ENCODE measurements around the gene PELO.

PELO gene

DNA sequence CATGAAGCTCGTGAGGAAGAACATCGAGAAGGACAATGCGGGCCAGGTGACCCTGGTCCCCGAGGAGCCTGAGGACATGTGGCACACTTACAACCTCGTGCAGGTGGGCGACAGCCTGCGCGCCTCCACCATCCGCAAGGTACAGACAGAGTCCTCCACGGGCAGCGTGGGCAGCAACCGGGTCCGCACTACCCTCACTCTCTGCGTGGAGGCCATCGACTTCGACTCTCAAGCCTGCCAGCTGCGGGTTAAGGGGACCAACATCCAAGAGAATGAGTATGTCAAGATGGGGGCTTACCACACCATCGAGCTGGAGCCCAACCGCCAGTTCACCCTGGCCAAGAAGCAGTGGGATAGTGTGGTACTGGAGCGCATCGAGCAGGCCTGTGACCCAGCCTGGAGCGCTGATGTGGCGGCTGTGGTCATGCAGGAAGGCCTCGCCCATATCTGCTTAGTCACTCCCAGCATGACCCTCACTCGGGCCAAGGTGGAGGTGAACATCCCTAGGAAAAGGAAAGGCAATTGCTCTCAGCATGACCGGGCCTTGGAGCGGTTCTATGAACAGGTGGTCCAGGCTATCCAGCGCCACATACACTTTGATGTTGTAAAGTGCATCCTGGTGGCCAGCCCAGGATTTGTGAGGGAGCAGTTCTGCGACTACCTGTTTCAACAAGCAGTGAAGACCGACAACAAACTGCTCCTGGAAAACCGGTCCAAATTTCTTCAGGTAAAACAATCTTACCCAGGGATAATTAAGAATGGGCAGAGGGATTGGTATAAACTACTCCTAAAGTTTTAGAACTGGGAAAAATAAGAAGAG, 12.9 kb downstream of the PELO start:
- peaks cover 12% of the 10 kb centered on the region for H3K27me3 Mint-ChIP-seq (ENCODE audit: low read depth)
- H3K27ac Mint-ChIP-seq: peak overlapping the region; percentile 98
- peaks cover 38% of the 10 kb centered on the region for H3K36me3 Mint-ChIP-seq (ENCODE audit: low read depth)
- H3K4me1 Mint-ChIP-seq (ENCODE audit: low read depth): peaks cover 49% of the 10 kb centered on the region
- no peaks in the 10 kb centered on the region for H3K9me3 Mint-ChIP-seq
- H3K4me3 Mint-ChIP-seq: peak overlapping the region; percentile 97

GRCh38 chr5:52801329-52801728, 13.6 kb downstream of the PELO start:
- Mint-ChIP-seq H3K36me3 (ENCODE audit: low read depth) (peaks cover 38% of the 10 kb centered on the region), H3K27ac (peak overlapping the region; percentile 98), H3K27me3 (ENCODE audit: low read depth) (peaks cover 12% of the 10 kb centered on the region), H3K4me1 (ENCODE audit: low read depth) (peaks cover 49% of the 10 kb centered on the region), H3K4me3 (peak overlapping the region; percentile 97), H3K9me3 (no peaks in the 10 kb centered on the region)

- Mint-ChIP-seq H3K4me1 (ENCODE audit: low read depth) (peaks cover 47% of the 10 kb centered on the region), H3K27ac (no peak overlapping the region), H3K27me3 (ENCODE audit: low read depth) (peaks cover 7% of the 10 kb centered on the region), H3K36me3 (ENCODE audit: low read depth) (peaks cover 36% of the 10 kb centered on the region), H3K9me3 (no peaks in the 10 kb centered on the region), H3K4me3 (peak overlapping the region; percentile 54)
Measured at GRCh38 chr5:52802272-52802973, 14.7 kb downstream of the PELO start.

- H3K27ac Mint-ChIP-seq: no peak overlapping the region
- H3K4me3 Mint-ChIP-seq: peak overlapping the region; percentile 33
- H3K36me3 Mint-ChIP-seq (ENCODE audit: low read depth): peaks cover 36% of the 10 kb centered on the region
- H3K9me3 Mint-ChIP-seq: no peaks in the 10 kb centered on the region
- peaks cover 6% of the 10 kb centered on the region for H3K27me3 Mint-ChIP-seq (ENCODE audit: low read depth)
- peaks cover 47% of the 10 kb centered on the region for H3K4me1 Mint-ChIP-seq (ENCODE audit: low read depth)
Measured at GRCh38 chr5:52802974-52803336, 15.2 kb downstream of the PELO start.

GRCh38 chr5:52804387-52804791, 16.7 kb downstream of the PELO start:
- H3K9me3 Mint-ChIP-seq: no peaks in the 10 kb centered on the region
- H3K27me3 Mint-ChIP-seq (ENCODE audit: low read depth): no peaks in the 10 kb centered on the region
- H3K27ac Mint-ChIP-seq: no peak overlapping the region
- H3K4me1 Mint-ChIP-seq (ENCODE audit: low read depth): peaks cover 35% of the 10 kb centered on the region
- peaks cover 36% of the 10 kb centered on the region for H3K36me3 Mint-ChIP-seq (ENCODE audit: low read depth)
- no peak overlapping the region for H3K4me3 Mint-ChIP-seq

DNA sequence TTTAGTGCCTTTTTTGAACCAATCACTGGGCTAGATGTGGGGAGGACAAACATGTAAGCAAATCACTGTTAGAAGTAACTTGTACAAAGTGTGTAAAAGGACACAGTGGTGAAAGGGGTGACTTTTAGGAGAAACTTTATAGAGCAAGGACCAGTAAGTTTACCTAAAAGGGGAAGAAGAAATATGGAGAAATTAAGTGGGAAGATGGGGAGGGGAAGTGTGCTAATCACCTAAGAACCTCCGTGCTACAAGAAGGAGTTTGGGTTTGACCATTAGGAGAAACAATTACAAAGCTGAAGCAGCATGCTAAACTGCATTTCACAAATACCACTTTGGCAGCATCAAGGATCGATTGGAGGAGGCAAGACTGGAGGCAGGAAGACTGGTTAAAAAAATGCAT, 17.3 kb downstream of the PELO start:
- Mint-ChIP-seq H3K4me3 (no peak overlapping the region), H3K27ac (no peak overlapping the region), H3K9me3 (no peaks in the 10 kb centered on the region), H3K36me3 (ENCODE audit: low read depth) (peaks cover 32% of the 10 kb centered on the region), H3K4me1 (ENCODE audit: low read depth) (peaks cover 34% of the 10 kb centered on the region), H3K27me3 (ENCODE audit: low read depth) (no peaks in the 10 kb centered on the region)

- H3K4me1 Mint-ChIP-seq (ENCODE audit: low read depth): peaks cover 38% of the 10 kb centered on the region
- no peaks in the 10 kb centered on the region for H3K27me3 Mint-ChIP-seq (ENCODE audit: low read depth)
- H3K4me3 Mint-ChIP-seq: no peak overlapping the region
- H3K27ac Mint-ChIP-seq: no peak overlapping the region
- peaks cover 29% of the 10 kb centered on the region for H3K36me3 Mint-ChIP-seq (ENCODE audit: low read depth)
- H3K9me3 Mint-ChIP-seq: no peaks in the 10 kb centered on the region
Measured at GRCh38 chr5:52805615-52806014, 17.9 kb downstream of the PELO start.

DNA sequence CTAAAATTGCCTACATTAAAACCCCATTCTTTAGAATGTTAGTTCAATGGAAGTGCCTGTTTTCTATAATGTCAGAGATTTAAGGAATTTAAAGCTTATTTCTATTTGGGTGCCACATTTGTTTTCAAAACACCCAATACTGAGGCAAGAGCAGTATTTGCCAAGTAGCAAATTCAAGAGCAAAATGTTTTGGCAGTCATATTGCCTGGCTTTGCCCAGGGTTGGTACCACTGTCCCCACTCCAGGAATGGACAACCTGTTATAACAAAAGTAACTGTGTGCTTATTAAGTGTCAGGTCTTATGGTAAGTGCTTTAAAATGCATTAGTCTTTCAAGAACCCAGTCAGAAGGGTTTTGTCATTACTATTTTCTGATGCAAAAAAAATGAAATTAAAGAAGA, 19.3 kb downstream of the PELO start:
- no peak overlapping the region for H3K4me3 Mint-ChIP-seq
- peaks cover 29% of the 10 kb centered on the region for H3K4me1 Mint-ChIP-seq (ENCODE audit: low read depth)
- no peak overlapping the region for H3K27ac Mint-ChIP-seq
- no peaks in the 10 kb centered on the region for H3K9me3 Mint-ChIP-seq
- peaks cover 18% of the 10 kb centered on the region for H3K36me3 Mint-ChIP-seq (ENCODE audit: low read depth)
- H3K27me3 Mint-ChIP-seq (ENCODE audit: low read depth): no peaks in the 10 kb centered on the region

GRCh38 chr5:52807723-52808122, 20.0 kb downstream of the PELO start:
- Mint-ChIP-seq H3K4me1 (ENCODE audit: low read depth) (peaks cover 26% of the 10 kb centered on the region), H3K27ac (no peak overlapping the region), H3K4me3 (no peak overlapping the region), H3K36me3 (ENCODE audit: low read depth) (peaks cover 15% of the 10 kb centered on the region), H3K9me3 (no peaks in the 10 kb centered on the region), H3K27me3 (ENCODE audit: low read depth) (no peaks in the 10 kb centered on the region)

DNA sequence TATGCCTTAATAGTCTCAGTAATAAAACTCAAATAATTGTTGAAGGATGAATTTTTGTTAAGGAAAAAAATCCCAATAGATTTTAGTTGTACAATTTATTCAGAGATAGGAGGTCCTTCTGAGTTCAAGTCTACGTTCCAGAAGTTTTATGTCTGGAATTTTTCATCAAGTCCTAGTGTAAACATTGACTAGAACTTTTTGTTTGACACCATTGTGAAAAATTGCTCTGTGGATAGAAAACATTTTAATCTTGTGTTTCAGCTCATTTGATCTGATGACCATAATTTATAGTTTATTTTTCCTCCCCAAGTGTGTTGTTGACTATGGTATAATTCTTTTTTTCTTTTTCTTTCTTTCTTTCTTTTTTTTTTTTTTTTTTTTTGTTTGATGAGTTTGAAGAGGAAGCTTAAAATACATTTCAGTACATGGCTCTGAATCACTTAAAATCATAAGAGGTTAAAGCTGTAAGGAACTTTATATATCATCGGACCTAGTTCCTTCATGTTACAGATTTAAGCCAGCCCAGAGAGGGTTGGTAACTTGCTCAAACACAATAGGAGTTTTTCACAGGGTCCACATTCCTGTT, 20.7 kb downstream of the PELO start:
- Mint-ChIP-seq H3K9me3 (no peaks in the 10 kb centered on the region), H3K4me3 (no peak overlapping the region), H3K36me3 (ENCODE audit: low read depth) (peaks cover 12% of the 10 kb centered on the region), H3K27ac (no peak overlapping the region), H3K4me1 (ENCODE audit: low read depth) (peaks cover 22% of the 10 kb centered on the region), H3K27me3 (ENCODE audit: low read depth) (peaks cover 3% of the 10 kb centered on the region)

- Mint-ChIP-seq H3K9me3 (no peaks in the 10 kb centered on the region), H3K4me3 (no peak overlapping the region), H3K27me3 (ENCODE audit: low read depth) (peaks cover 4% of the 10 kb centered on the region), H3K27ac (no peak overlapping the region), H3K4me1 (ENCODE audit: low read depth) (peaks cover 14% of the 10 kb centered on the region), H3K36me3 (ENCODE audit: low read depth) (peaks cover 7% of the 10 kb centered on the region)
Measured at GRCh38 chr5:52809884-52810283, 22.2 kb downstream of the PELO start.

DNA sequence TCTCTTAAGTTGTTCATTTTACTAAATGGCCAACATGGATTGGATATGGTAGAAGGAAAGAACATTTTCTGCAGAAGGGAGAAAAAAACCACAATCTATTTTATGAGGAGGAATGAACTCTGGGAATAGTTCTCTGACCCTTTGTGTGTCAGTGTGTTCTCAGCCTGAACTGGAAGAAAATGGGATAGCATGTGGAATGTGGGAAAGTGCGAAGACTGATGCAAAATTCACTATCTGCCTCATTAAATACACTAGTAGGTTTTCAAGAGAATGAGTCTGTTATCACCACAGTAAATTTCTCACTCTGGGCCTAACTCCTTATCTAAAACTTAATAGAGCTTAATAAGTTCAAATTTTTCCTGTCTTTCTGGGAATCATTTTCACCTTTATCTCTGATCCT, 22.7 kb downstream of the PELO start:
- Mint-ChIP-seq H3K4me3 (no peak overlapping the region), H3K27me3 (ENCODE audit: low read depth) (peaks cover 7% of the 10 kb centered on the region)

GRCh38 chr5:52811067-52811749, 23.5 kb downstream of the PELO start:
- H3K4me1 Mint-ChIP-seq (ENCODE audit: low read depth): peaks cover 9% of the 10 kb centered on the region
- peaks cover 2% of the 10 kb centered on the region for H3K36me3 Mint-ChIP-seq (ENCODE audit: low read depth)
- H3K27me3 Mint-ChIP-seq (ENCODE audit: low read depth): peaks cover 9% of the 10 kb centered on the region
- H3K9me3 Mint-ChIP-seq: no peaks in the 10 kb centered on the region
- no peak overlapping the region for H3K4me3 Mint-ChIP-seq
- no peak overlapping the region for H3K27ac Mint-ChIP-seq

More for the DNA sequence above, 22.7 kb downstream of the PELO start:
- peaks cover 9% of the 10 kb centered on the region for H3K4me1 Mint-ChIP-seq (ENCODE audit: low read depth)
- H3K36me3 Mint-ChIP-seq (ENCODE audit: low read depth): peaks cover 2% of the 10 kb centered on the region
- no peaks in the 10 kb centered on the region for H3K9me3 Mint-ChIP-seq
- H3K27ac Mint-ChIP-seq: no peak overlapping the region

DNA sequence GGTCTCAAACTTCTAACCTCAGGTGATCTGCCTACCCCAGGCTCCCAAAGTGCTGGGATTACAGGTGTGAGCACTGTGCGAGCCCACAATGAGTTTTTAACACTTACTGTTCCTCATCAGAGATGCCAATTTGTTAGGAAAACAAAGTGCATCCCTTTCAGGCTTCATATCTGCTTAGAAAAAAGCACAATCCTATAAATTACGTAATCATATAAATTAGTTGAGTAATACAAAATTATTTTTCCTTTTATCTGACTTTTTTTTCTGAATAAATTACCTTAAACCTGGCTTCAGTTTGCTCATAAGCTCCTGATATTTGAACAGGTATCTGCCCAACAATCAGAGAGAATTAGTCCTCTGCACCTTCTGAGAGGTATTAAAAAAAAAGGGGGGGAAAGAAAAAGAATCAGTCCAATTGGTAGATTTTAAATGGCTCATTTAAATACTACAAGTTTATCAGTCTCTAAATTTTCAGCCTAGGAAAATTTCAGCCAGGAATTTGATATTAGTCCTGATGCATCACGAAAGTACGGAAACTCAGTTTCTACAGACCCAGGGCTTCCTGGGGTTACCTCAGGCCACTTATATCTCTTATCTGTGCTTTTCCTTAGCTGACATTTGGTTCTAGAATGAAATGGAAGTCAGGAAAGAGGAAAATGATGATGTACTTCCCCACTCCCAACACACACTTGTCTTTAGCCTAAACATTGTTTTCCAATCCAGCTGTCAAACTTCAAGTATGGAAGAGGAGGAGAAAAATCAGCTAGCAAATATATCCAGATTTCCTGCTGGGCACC, 26.8 kb downstream of the PELO start:
- Mint-ChIP-seq H3K27me3 (ENCODE audit: low read depth) (peaks cover 9% of the 10 kb centered on the region), H3K36me3 (ENCODE audit: low read depth) (peaks cover 2% of the 10 kb centered on the region), H3K4me3 (no peak overlapping the region), H3K27ac (no peak overlapping the region), H3K4me1 (ENCODE audit: low read depth) (peaks cover 8% of the 10 kb centered on the region), H3K9me3 (no peaks in the 10 kb centered on the region)

Data from T-helper 1 cell treated with Interleukin-12 subunit alpha and Interleukin-12 subunit beta and Interleukin-4 antibody, amounts not matched to agents 30 μg/mL and 1 μg/mL, for 36 hours (primary cell).